Measurements from ENCODE around the gene TBC1D9B.

TBC1D9B gene

GRCh38 chr5:179907556-179908324 lies at the start of gene TBC1D9B:
TSS of gene TBC1D9B (minus strand) at chr5:179907897. CDS start at chr5:179907821, 76 bp downstream.
- peak; percentile 73 for DNase-seq (ENCODE audit: low read depth)

GRCh38 chr5:179955630-179956029 lies 47.9 kb upstream of the TBC1D9B start:
- DNase-seq (ENCODE audit: low read depth) = no peak

GRCh38 chr5:179955062-179955461 lies 47.4 kb upstream of the TBC1D9B start:
- no peak for DNase-seq (ENCODE audit: low read depth)

GRCh38 chr5:179954434-179954833 lies 46.7 kb upstream of the TBC1D9B start:
- peak; percentile 63 for DNase-seq (ENCODE audit: low read depth)

- DNase-seq (ENCODE audit: low read depth) = peak; percentile 10
Measured at GRCh38 chr5:179953987-179954386, 46.3 kb upstream of the TBC1D9B start.

- no peak for DNase-seq (ENCODE audit: low read depth)
Measured at GRCh38 chr5:179936976-179937681, 29.4 kb upstream of the TBC1D9B start.

GRCh38 chr5:179930788-179931473 lies 23.2 kb upstream of the TBC1D9B start:
- no peak for DNase-seq (ENCODE audit: low read depth)

GRCh38 chr5:179927824-179928223 lies 20.1 kb upstream of the TBC1D9B start:
- DNase-seq (ENCODE audit: low read depth) = no peak

GRCh38 chr5:179926657-179927056 lies 19.0 kb upstream of the TBC1D9B start:
- DNase-seq (ENCODE audit: low read depth) = no peak

GRCh38 chr5:179923436-179923835 lies 15.7 kb upstream of the TBC1D9B start:
- DNase-seq (ENCODE audit: low read depth) = no peak

- no peak for DNase-seq (ENCODE audit: low read depth)
Measured at GRCh38 chr5:179920175-179920574, 12.5 kb upstream of the TBC1D9B start.

GRCh38 chr5:179919487-179920060 lies 11.9 kb upstream of the TBC1D9B start:
- DNase-seq (ENCODE audit: low read depth) = no peak

GRCh38 chr5:179918742-179919486 lies 11.2 kb upstream of the TBC1D9B start:
- no peak for DNase-seq (ENCODE audit: low read depth)

GRCh38 chr5:179916523-179916922 lies 8.8 kb upstream of the TBC1D9B start:
- no peak for DNase-seq (ENCODE audit: low read depth)

GRCh38 chr5:179915406-179915935 lies 7.8 kb upstream of the TBC1D9B start:
- DNase-seq (ENCODE audit: low read depth) = no peak

- peak; percentile 79 for DNase-seq (ENCODE audit: low read depth)
Measured at GRCh38 chr5:179914032-179914755, 6.5 kb upstream of the TBC1D9B start.

GRCh38 chr5:179913461-179913860 lies 5.8 kb upstream of the TBC1D9B start:
- no peak for DNase-seq (ENCODE audit: low read depth)

- no peak for DNase-seq (ENCODE audit: low read depth)
Measured at GRCh38 chr5:179912951-179913350, 5.3 kb upstream of the TBC1D9B start.

- no peak for DNase-seq (ENCODE audit: low read depth)
Measured at GRCh38 chr5:179912386-179912785, 4.7 kb upstream of the TBC1D9B start.

- no peak for DNase-seq (ENCODE audit: low read depth)
Measured at GRCh38 chr5:179909224-179909623, 1.5 kb upstream of the TBC1D9B start.

- no peak for DNase-seq (ENCODE audit: low read depth)
Measured at GRCh38 chr5:179908528-179908927, 831 bp upstream of the TBC1D9B start.

All from EH (cell line).